Astrocyte of the cerebellum (primary cell): Measurements from ENCODE around the gene ARHGEF7.

ENCODE experiments used
- DNase-seq: peaks from one replicate; pipeline ENCODE4 v3.0.0-alpha.2; 2011; ENCODE audit warnings: low read depth
- H3K4me3 ChIP-seq: 2 replicates; pipeline ENCODE4 v1.5.1; 2011; ENCODE audit warnings: mild to moderate bottlenecking, low read depth, low read length, moderate library complexity
- in situ Hi-C: cut with HindIII; loops from 2 replicates; pipeline ENCODE4 v1.10.0; 2017; ENCODE audit warnings: low sequenced_read_pairs
- TF ChIP-seq, protein P1 (sequence below): IDR thresholded peaks from 2 replicates; pipeline ENCODE4 v1.5.1; 2012; ENCODE audit warnings: low read length, low read depth, moderate library complexity, mild to moderate bottlenecking; ENCODE audit errors: missing control alignments

The ARHGEF7 gene

DNA sequence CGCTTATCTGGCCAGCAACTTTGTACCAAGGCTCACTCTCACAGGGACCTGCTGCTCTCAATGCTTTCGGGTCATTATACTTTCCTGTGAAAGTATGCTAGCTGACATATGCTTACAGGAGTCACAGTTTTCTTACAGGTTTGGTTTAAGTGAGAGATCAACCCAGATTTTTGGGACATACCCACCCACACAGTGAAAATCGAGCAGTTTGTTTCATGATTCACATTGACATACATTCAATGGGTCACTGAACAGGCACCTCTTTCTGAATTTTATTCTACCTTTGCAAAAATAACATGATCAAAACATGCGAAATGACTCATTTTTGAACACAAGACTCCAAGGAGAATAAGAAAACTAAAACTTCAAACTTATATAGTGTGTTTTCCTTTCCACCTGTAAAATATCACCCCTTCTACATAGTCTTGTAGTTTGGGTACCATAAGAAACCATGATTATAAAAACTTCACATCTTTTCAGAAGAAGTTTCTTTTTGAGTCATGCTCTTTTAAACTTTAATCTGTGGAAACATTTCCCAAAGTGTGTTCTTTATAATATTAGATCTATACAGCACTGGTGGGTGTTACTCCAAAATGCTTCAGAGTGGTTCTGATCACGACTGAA, 161.0 kb downstream of the ARHGEF7 start:
- TF ChIP-seq, protein P1, sequence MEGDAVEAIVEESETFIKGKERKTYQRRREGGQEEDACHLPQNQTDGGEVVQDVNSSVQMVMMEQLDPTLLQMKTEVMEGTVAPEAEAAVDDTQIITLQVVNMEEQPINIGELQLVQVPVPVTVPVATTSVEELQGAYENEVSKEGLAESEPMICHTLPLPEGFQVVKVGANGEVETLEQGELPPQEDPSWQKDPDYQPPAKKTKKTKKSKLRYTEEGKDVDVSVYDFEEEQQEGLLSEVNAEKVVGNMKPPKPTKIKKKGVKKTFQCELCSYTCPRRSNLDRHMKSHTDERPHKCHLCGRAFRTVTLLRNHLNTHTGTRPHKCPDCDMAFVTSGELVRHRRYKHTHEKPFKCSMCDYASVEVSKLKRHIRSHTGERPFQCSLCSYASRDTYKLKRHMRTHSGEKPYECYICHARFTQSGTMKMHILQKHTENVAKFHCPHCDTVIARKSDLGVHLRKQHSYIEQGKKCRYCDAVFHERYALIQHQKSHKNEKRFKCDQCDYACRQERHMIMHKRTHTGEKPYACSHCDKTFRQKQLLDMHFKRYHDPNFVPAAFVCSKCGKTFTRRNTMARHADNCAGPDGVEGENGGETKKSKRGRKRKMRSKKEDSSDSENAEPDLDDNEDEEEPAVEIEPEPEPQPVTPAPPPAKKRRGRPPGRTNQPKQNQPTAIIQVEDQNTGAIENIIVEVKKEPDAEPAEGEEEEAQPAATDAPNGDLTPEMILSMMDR = no peak
- H3K4me3 ChIP-seq = no peak overlapping the region
- no peak for DNase-seq
- in situ Hi-C loops = no loop called here

DNA sequence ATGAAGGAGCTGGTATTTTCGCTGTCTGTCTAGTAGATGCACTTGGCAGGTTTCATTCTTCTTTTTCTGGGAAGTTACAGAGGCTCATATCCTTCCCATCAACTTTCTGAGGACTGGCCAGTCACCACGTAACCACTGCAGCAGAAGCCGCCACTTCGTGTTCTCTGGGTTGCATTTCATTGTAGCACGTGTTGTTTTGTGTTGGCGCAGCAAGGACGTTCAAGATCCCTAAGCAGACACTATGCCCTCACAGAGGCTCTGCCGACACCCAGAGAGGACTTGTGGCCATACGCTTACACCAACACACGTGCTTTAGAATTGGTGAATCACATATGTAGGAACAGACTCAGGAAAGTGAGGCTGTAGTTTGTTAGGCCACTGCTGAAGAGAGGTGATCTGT, 163.1 kb downstream of the ARHGEF7 start:
- in situ Hi-C loops = no loop called here
- H3K4me3 ChIP-seq = no peak overlapping the region
- DNase-seq = no peak
- TF ChIP-seq, protein P1 = no peak

DNA sequence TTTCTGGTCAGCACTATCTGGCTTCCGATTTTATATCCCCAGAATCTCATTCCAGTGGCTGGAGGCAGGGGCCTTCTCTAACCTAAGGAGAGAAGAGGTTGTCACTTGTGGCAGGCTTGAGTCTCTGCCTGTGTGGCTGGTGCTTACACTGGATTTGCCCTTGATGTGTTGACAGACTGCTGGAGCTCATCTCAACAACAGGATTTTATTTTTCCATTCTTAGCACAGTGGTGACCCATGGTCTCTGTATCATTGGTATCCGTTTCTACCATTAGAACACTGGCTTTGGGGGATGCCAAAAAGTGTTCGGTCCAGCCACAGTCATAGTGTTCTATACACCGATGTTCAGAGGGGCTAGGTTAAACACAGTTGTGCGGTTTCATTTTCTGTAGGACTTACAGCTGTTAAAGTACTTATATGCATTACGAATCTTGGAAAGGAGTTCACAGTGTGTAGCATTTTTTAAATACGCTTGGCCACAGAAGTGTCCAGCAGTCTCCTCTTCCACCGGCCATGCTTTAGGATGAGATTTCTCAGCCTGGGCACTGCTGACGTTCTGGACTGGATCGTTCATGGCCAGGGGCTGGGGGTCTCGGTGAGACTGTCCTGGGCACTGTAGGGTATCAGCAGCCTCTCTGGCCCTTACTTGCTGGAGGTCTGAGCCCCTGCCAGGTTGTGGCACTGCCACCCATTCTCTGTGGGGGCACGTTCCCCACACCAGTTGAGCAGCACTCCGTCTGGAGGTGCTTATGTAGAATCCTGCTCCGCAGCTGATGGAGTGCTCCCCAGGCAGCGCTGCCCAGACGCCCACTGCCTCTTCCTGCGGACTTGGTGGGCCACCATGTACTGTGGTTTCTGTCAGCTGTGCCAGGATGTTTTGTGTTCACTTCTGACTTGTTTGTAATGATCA, 163.9 kb downstream of the ARHGEF7 start:
- DNase-seq = no peak
- in situ Hi-C loops = no loop called here
- H3K4me3 ChIP-seq = no peak overlapping the region
- TF ChIP-seq, protein P1 = no peak

DNA sequence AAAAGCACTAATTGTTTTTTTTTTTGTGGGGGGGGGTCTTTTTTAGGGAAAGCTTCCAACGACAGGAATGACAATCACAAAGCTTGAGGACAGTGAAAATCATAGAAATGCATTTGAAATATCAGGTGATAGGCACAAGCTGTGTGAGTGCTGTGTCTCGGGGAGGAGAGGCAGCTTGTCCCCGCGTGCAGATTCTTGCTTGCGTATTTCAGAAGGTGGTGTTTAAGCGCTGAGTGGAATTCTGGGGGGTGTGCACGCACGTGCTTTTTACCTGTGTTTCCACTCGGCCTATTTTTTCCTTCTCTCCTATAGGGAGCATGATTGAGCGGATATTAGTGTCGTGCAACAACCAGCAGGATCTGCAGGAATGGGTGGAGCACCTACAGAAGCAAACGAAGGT, 165.1 kb downstream of the ARHGEF7 start:
- TF ChIP-seq, protein P1 = no peak
- H3K4me3 ChIP-seq = no peak overlapping the region
- in situ Hi-C loops = no loop called here
- no peak for DNase-seq

DNA sequence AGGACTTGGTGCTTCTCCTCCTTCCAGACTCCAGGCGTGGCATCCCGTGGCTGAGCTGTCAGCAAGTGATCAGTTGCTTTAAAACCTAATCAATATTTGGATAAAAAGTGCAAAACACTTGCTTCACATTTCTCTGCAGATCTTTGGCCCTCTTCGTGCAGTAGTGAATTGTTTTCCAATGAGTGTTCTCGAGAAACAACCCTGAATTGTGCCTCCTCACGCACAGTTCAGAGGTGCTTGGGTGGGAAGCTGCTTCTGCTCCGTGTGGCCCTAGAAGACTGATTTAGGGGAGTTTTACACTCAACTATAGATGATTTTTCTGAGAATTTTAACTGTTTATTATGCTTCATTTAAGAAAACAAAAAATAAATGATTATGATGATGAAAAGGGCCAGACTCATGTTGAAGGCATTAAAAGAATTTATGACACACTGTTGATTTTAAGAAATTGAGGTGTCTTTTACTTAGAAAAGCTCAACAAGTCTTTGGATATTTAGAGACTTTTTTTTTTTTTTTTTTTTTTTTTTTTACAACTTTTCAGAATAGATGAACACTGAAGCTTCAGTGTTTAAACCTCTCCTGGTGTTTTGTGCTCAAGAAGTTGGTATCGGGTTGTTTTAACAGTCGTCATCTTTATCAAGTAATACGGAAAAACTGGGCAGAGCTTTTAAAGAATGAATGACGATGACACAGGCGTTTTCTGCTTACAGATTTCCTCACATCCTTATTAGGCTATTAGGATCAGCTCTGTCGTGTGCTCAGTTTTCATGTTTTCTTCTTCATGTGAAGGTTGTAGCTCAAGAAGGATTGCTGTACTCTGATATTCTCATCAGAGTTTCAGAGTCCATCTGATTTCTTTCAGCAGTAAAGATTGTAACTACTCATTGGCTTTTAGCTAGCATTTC, 165.8 kb downstream of the ARHGEF7 start:
- no peak for DNase-seq
- TF ChIP-seq, protein P1 = no peak
- no peak overlapping the region for H3K4me3 ChIP-seq
- in situ Hi-C loops = no loop called here

DNA sequence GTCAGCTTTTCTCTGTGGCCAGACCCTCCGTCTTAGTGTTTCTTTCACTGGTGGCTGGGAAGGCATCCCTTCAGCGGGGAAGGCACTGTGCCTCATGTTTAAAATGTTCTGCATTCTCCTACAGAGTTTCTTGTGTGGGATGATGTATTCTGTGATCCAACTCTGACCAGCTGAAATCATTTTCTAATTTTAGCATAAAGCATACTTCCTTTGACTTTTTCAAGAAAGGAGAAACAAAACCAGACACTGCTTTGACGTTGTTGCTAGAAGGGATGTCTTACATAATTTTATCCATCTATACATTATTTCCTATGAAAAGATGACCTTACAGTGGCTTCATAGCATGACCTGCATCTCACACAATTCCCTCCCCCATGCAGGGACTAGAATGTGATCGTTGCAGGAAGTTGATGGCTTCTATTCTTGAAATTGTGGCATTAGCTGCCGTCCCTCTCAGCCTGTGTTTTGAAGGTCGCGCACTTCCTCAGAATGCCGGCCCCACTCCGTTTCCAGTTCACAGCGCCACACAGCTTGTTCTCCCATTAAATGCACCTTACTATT, 166.7 kb downstream of the ARHGEF7 start:
- in situ Hi-C loops = no loop called here
- H3K4me3 ChIP-seq = no peak overlapping the region
- TF ChIP-seq, protein P1 = no peak
- no peak for DNase-seq
